GM21786 (cell line): ENCODE results near the gene WIPI1.
"Not testable (repeated sequence)": the region's sequence is repeated elsewhere in the genome, so short reads cannot be mapped to it uniquely, and the experiment has no call there.

Source experiments
- ATAC-seq: cut with Tn5 transposase; IDR thresholded peaks from one replicate; pipeline ENCODE4 v1.9.1; 2021; ENCODE audit not compliant: unreplicated experiment

Gene WIPI1

DNA sequence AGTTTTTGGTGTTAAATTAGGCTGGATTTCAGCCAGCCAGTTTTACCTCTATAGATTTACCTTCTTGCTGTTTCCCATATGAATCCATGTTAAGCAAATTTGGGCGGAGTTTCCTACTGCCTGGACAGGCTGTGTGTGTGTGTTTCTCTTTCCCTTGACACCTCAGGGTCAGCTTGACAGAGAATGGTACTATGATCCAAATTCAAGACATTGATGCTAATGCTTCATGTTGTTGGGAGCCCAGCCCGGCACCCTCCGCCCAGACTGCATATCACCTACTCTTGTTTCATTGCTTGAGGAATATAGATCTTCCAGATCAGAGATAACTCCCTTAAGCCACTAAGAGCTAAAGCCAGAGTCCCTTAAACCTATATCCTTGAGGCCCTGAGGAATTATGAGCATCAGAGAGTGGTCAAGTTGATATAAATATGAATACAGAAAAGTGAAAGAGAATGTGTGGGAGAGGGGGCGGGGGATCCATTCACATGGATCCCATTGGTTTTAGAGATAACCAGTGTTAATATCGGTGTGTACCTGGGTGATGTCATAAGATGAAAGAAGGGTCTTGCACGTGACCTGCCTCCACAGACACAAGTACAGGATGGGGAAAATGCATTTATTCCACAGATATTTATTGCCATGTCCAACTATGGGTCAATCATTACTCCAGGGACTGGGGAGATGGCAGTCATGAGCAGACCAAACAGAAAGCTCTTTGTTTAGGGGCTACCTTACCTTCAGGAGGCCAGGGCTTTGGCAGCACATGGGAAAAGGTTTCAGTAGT, 69.7 kb downstream of the WIPI1 start:
- no peak for ATAC-seq

DNA sequence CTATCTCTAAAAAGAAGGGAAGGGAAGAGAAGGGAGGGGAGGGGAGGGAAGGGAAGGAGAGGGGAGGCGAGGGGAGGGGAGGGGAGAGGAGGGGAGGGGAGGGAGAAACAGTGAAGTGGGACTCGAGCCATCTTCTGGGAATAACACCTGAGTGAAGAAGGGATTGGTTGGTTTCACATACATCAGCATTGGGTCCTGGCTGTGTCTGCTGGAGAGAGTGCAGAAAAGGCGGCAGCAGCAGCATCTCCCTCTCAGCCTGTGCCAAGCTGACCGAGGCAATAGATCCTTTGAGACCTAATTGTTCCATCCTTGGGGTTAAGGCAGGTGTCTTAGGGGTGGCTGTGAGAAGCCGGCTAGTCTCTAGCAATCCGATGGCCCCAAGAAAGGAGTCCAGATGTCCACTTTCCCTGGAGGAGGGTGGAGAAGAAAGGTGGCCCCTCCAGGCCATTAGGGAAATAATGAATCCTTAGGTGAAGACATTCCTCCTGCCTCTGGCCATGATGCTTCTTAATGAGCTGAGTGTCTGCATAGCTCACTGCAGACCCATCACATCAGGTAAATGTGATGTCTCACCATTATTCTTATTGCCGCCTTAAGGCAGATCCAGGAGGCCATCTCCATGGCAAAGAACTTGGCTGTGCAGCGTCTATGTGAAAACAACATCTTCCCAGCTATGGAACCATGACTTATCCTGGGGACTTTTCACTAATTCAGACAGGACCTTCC, 71.6 kb downstream of the WIPI1 start:
- ATAC-seq = no peak

DNA sequence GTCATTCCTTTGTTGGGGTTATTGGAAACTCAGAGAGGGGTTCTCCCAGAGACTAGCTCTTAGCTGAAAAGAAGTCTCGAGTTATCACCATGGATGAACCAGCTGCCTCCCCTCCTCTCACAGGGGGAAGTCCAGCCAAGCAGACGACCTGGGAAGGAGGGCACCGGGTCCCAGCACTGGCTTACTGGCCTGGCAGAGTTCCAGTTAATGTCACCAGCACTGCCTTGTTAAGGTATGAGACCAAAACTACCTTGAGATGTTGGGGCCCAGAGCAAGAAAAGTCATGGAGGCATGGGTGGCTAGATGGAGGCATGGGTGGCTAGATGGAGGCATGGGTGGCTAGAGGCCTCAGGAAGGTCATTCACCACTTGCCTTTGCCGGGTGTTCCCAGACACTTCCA, 72.4 kb downstream of the WIPI1 start:
- ATAC-seq = no peak

DNA sequence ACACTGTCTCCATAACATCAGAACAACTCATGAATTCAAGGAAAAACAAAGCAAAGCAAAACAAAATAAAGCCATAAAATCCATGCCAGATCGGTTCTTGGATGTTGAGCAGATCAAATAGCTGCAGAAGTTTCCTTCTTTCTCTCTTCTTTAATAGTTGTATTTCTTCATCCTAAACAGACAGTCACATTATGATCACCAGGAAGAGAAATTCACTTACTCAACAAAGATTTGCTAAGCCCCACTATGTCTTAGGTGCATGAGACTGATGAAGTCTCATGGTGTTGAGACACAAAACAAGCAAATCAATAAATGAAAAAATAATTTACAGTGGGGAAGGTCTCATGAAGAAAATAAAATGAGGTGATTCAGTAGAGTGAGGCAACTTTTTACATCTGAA, 72.8 kb downstream of the WIPI1 start:
- ATAC-seq = no peak

DNA sequence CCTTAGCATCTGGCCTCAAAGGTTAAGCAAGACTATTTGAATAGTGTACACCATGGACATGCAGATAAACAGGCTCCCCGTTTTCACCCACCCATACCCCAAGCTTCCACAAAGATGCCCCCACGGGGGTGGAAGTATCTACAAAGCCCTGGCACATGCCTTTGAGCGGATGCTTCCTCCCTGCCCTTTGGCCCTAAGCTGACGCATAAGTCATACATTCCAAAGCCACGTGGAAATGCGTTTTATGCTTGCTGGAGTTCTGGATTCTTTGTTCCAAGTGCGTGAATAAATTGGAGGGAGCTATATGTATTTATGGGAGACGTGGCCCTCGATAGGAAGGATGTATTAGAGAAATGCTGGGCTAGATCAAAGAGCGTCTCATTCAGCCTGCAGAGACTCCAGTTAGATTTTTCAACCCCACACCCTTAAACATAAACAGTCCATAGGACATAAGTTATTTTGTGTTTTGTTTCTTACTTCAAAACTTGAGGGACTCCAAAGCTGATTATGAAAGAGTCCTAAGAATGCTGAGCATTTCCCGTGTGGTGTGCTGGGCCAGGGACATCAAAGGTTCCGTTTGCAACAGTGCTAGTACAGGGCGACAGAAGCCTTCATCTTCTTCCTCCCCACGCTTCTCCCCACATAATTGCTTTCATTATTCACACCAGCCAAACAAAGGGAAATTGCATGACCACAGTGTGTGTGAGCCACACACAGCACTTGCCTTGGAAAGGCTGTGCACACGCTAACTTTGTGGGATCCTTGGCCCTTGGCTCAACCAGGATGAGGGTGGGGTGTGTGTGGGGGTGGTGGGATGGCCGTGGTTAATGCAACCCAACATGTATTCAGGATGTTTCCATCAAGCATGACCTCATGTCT, 73.6 kb downstream of the WIPI1 start:
- no peak for ATAC-seq

DNA sequence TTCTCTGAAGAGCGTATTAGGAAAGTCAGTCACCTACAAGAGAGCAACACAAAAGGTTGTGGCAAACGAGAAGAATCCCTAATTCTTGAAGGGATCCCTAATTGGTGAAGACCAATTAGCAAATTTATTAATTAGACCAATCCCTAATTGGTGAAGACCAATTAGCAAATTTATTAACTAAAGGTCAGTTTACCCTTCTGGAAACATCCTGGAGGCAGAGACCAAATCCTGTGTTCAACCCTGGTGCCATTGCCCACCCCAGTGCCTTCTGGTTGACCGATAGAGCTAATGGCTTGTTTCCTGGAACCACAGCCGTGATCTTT, 74.2 kb downstream of the WIPI1 start:
- ATAC-seq = no peak

DNA sequence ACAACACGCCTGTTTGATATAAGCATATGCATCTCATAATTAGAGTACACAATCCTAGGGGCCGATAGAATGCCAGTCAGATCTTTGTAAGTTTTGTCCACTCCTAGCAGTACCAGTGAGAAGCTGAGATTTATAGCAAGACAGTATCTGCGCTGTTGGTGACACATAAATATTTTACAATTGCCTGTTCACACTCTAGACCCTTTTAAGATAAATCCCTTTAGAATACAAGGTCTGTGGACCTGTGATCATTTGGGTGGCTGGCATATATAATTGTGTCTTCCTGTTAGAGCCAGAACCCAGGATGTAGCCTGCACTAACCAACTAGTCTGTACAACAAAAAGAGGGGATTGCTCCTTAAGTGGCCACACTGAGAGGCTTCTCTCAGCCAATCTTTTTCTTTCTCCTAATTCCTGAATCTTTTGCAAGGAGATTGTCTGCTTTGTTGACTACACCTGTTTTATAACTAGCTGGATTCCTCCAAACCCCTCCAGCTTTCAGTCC, 74.7 kb downstream of the WIPI1 start:
- no peak for ATAC-seq

DNA sequence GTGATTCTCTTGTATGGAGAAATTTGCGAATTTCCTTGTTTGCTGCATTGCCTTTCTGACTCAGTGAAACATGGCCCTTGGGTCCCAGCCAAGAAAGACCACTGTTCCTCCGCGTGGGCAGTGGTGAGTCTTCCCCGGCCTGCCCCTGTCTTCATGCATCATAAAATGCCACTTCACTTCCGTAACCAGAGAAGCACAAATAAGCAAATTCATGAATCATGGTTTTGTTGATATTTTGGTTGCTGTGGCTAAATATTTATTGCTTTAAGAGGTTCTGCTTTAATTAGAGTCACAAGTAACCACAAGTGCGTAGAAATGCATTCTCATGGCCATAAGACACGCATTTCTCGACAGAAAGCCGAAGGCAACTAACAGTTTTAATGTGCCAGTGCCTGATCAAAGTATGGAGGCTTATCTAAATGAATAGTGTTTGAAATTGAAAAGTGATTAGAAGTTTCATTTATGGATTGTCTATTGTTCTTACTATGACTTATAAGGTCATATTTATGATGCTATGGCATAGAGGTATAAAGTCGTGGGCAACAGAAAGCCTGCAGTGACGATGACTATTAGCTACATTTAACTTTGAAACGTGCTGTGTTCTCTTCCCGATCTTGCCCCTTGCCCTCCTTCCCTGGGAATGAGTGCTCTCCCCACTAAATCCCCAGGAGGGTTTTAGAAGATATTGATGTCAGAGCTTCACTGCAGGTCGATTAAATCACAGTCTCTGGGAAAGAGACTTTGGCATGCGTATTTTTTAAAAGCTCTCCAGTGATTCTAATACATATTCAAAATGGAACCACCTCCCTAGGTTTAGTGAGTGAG, 76.0 kb downstream of the WIPI1 start:
- ATAC-seq = no peak

DNA sequence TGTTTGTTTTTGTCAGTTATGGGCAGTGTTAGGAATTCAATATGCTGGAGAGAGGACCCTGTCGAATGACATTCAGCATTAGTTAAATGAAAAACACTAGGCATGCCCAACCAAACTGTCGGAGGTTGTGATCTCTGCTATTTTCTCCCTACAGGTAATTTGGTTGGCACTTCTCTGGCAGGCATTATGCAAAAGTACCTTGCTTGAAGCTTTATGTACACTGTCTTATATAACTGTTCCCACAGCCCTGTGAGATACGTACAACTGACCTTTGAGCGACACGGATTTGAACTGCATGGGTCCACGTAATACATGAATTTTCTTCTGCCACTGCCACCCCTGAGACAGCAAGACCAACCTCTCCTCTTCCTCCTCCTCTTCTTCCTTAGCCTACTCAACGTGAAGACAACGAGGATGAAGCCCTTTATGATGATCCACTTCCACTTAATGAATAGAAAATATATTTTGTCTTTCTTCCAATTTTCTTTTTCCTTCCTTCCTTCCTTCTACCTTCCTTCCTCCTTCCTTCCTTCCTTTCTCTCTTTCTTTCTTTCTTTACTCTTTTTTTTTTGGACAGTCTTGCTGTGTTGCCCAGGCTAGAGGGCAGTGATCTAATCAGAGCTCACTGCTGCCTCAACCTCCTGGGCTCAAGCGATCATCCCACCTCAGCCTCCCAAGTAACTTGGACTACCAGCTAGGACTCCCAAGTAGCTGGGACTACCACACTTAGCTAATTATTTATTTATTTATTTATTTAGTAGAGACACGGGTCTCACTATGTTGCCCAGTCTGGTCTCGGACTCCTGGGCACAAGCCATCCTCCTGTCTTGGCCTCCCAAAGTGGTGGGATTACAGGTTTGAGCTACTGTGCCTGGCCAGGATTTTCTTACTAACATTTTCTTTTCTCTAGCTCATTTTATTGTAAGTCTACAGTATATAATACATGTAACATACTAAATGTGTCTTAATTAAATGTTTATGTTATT, 77.3 kb downstream of the WIPI1 start:
- no peak for ATAC-seq

DNA sequence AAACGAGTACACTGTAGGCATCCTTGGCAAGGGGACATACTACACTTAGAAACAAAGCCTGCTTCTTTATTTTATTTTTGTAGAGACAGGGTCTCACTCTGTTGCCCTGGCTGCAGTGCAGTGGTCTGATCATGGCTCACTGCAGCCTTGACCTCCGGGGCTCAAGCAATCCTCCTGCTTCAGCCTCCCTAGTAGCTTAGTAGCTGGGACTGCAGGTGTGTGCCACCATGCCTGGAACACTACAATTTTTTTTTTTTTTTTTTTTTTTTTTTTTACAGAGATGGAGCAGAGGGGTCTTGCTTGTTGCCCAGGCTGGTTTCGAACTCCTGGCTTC, 78.2 kb downstream of the WIPI1 start:
- ATAC-seq = no peak

DNA sequence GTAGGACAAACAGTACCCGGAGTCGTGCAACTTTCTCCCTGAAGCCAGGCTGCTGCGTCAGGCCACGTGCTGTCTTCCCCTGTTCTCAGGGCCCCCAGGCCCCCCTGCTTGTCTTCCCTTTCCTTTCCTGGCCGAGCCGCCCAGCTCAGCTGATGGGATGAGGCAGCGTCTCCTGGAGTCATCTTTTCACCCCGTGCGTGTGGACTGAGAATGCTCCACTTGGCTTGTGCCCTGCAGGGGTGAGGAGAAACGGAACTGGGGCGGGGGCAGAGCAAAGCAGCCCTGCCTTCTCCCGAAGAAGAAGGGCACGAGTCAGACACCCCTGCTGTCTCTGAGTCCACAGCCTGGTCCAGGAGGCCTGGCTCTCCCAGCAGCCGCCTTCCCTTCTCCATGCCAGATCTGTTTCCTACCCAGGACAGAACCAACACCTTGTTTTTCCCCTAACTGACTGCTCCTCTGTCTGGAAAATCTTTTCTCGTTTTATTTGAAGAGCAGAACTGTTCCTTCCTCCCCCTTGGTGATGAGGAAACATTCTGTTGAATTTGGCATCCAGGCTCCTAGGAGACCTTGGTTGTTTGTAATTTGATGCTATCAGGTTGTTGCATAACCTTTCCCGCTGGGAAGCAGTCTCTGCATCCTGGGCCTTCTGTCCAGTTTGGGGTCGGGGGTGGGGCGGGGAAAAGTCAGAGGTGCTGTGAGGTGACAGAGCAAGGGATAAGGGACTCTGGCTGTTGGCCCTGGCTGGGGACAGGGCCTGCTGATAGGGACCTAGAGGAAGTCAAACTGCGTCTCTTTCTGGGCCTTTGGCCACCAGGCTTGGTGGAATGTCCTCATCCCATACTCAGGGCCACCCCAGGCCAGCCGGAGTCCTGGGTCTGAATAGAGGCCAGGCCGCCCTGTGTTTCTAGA, 78.8 kb downstream of the WIPI1 start:
- no peak for ATAC-seq

DNA sequence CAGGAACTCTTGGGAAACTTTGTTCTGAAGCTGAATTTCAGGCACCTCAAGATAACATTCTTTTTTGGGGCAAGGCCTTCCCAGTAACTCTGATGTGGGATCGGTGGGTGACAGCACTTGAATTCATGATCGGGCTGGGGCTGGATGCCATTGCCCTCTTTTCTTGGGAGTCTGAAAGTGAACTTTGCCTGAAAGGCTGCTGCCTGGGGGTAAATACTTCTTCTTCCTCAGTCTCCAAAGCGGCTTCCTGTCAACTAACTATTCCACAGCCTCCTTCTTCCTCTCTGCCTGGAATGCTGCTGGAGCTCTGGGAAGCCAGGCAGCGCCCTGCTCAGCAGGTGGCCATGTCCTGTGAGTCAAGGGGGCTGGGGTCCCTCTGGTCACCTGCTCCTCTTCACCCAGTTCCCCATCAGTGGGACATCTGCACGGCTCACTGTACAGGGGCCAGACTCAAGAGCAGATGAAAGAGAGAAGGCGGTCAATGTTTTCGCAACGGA, 79.5 kb downstream of the WIPI1 start:
- ATAC-seq = no peak

DNA sequence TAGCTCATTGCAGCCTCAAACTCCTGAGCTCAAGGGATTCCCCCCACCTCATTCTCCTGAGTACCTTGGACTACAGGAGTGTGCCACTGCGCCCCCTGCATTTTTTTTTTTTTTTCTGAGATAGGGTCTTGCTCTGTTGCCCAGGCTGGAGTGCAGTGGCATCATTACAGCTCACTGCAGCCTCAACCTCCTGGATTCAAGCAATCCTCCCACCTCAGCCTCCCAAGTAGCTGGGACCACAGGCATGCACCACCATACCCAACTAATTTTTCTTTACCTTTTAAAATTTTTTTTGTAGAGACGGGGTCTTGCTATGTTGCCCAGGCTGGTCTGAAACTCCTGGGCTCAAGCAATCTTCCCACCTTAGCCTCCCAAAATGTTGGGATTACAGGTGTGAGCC, 81.1 kb downstream of the WIPI1 start:
- not testable (repeated sequence) for ATAC-seq

DNA sequence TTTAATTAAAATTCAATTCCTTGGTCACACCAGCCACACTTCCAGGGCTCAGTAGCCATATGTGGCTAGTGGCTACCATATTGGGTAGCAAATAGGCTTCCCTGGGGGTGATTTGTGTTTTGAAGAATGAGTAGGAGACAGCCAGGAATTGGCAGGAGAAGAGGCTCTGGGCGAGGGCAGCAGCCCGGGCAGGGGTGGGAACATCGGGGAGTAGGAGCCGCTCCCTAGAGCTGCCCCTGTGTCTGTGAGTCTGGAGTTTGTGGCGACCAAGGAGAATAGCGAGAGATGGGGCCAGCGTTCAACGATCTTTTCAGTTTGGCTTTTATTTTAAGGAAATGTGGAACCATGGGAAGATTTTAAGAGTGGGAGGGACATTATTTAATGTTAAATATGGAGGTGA, 81.7 kb downstream of the WIPI1 start:
- ATAC-seq = no peak
